Measurements from ENCODE around the gene B9D2.

DNA sequence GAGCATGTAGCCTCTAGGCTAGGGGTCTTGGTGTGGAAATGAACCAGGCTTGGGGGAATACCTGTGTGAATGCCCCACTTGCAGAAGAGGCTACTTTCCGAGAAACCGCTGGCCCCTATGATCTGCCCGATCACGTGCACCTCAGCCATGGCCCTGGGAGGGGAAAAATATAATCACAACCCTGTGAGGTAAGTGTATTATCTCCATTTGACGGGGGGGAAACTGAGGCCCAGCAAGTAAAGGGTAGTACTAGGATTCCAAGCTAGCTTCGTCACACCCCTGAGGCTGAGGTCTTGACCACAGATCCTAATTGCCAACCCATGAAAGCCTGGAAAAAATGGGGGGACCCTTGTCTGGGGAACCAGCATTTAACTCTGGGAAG is 587 bp downstream of the B9D2 start:
- TF ChIP-seq TAF1 (IDR thresholded peaks at IDR 0.05; ENCODE audit: borderline replicate concordance, low read depth, low read length) (no peak), POLR2A (IDR thresholded peaks at IDR 0.05; ENCODE audit: low read depth, low read length) (no peak)
